K562 (cell line): ENCODE measurements around the gene SAE1. TPM values are rescaled to one million over a fixed set of nuclear protein-coding genes. Genes with fewer than 3 reads are reported as not detected.
A peak's percentile ranks its signal among the peaks of the same experiment; 100 is the strongest.

Experiments
- ATAC-seq: fragments of 200-7000 bp; cut with Tn5 transposase; 3 replicates; pipeline ENCODE4 v1.9.1; 2020; ENCODE audit warnings: moderate library complexity
- BruUV-seq: library from RNA; stranded (reverse); fragments of 400-500 nt; replicated peaks from 2 replicates; lab custom pipeline; 2021; lab: Mats Ljungman, UMichigan
- CTCF ChIA-PET: fragments of 300-600 bp; formaldehyde crosslinking; extraction: SDS; loops from one replicate; lab custom pipeline; 2021; ENCODE audit warnings: low intra/inter-chr PET ratio; lab: Yijun Ruan, JAX
- POLR2A ChIA-PET: fragments of 300-600, 350-650 bp; sonication (Branson Sonifier 250); formaldehyde crosslinking; extraction: SDS; loops from one replicate; lab custom pipeline; 2021; ENCODE audit warnings: antibody characterized with exemption, inconsistent platforms; lab: Yijun Ruan, JAX
- DNase-seq, 4 experiments: peaks; one replicate each; pipeline versions ENCODE4 v3.0.0 to v3.0.0-alpha.2; 2011 to 2018; ENCODE audit warnings: low spot score in 3 of 4, mixed read lengths in 3 of 4; ENCODE audit errors: extremely low read depth in 1 of 4
- FAIRE-seq: peaks from 2 replicates; lab custom pipeline; 2011; peaks lifted over from hg19 to GRCh38; lab: Jason Lieb, UNC
- H2AFZ ChIP-seq: 2 replicates; pipeline ENCODE4 v1.6.0; 2011; ENCODE audit warnings: low read depth, low read length, control low read depth, inconsistent platforms
- H3K27ac ChIP-seq: fragments of 200-600 bp; 3 replicates; pipeline ENCODE4 v1.8.0; 2011; ENCODE audit warnings: low read depth, mild to moderate bottlenecking, control low read depth, inconsistent platforms, low read length, moderate library complexity, mixed read lengths; ENCODE audit errors: extremely low read depth
- H3K27me3 ChIP-seq, 2 experiments: fragments of 300-600 bp in 1 of 2; 2 replicates in 1 of 2; 3 replicates in 1 of 2; pipeline versions ENCODE4 v1.6.0 to v1.8.0; 2011; ENCODE audit warnings: inconsistent platforms in 2 of 2, low read length in 2 of 2, mild to moderate bottlenecking in 1 of 2, mixed read lengths in 1 of 2, moderate library complexity in 1 of 2; ENCODE audit not compliant: control insufficient read depth in 2 of 2, insufficient read depth in 2 of 2
- H3K36me3 ChIP-seq: fragments of 300-600 bp; 3 replicates; pipeline ENCODE4 v1.8.0; 2011; ENCODE audit warnings: mild to moderate bottlenecking, low read length, inconsistent platforms; ENCODE audit not compliant: control insufficient read depth, insufficient read depth
- H3K4me1 ChIP-seq, 2 experiments: fragments of 200-600 bp in 1 of 2; replicated peaks in 1 of 2; 2 replicates in 1 of 2; 3 replicates in 1 of 2; pipeline versions ENCODE4 v1.5.1 to v1.8.0; 2011; ENCODE audit warnings: inconsistent platforms in 2 of 2, low read length in 2 of 2, mild to moderate bottlenecking in 1 of 2, mixed read lengths in 1 of 2, moderate library complexity in 1 of 2; ENCODE audit not compliant: control insufficient read depth in 2 of 2, insufficient read depth in 2 of 2
- H3K4me2 ChIP-seq: 2 replicates; pipeline ENCODE4 v1.6.1; 2011; ENCODE audit warnings: low read length, control low read depth, inconsistent platforms, mixed read lengths; ENCODE audit not compliant: insufficient read depth
- H3K4me3 ChIP-seq: fragments of 200-600 bp; sonication (generic), shearing (Covaris generic); 2 replicates; pipeline ENCODE4 v1.5.1; 2016; ENCODE audit warnings: control low read depth, inconsistent platforms
- H3K79me2 ChIP-seq: fragments of 200-600 bp; 3 replicates; pipeline ENCODE4 v1.8.0; 2011; ENCODE audit warnings: low read length, inconsistent platforms; ENCODE audit not compliant: control insufficient read depth, insufficient read depth
- H3K9ac ChIP-seq, 2 experiments: 2 replicates each; pipeline versions ENCODE4 v1.6.0 to v1.6.1; 2011; ENCODE audit warnings: low read depth in 2 of 2, low read length in 2 of 2, control low read depth in 1 of 2, inconsistent platforms in 1 of 2, mild to moderate bottlenecking in 1 of 2, mixed read lengths in 1 of 2; ENCODE audit not compliant: insufficient read depth in 1 of 2
- H3K9me1 ChIP-seq: one replicate; pipeline ENCODE4 v1.6.0; 2011; ENCODE audit warnings: inconsistent platforms, mild to moderate bottlenecking, low read length, moderate library complexity; ENCODE audit not compliant: control insufficient read depth, insufficient read depth
- H3K9me3 ChIP-seq: replicated peaks from 2 replicates; pipeline ENCODE4 v1.5.1; 2011; ENCODE audit warnings: low read depth, low read length, inconsistent platforms; ENCODE audit not compliant: control insufficient read depth, insufficient read depth
- H4K20me1 ChIP-seq: replicated peaks from 2 replicates; pipeline ENCODE4 v1.6.1; 2011; ENCODE audit warnings: low read length, inconsistent platforms, mixed read lengths; ENCODE audit not compliant: control insufficient read depth, insufficient read depth
- CEBPB ChIP-seq: fragments of 450-650 bp; IDR thresholded peaks from 2 replicates; pipeline ENCODE4 v1.6.1; 2016; ENCODE audit warnings: missing genetic modification characterization, missing compliant biosample characterization
- ELF4 ChIP-seq: fragments of 450-650 bp; formaldehyde crosslinking; IDR thresholded peaks from 2 replicates; pipeline ENCODE4 v1.4.0; 2022; ENCODE audit warnings: missing genetic modification characterization
- EP300 ChIP-seq: IDR thresholded peaks from 2 replicates; pipeline ENCODE4 v1.6.1; 2012; ENCODE audit warnings: low read length, improper control_type of control experiment
- LARP7 ChIP-seq: fragments of 450-650 bp; IDR thresholded peaks from 2 replicates; pipeline ENCODE4 v1.6.1; 2016
- PPARD ChIP-seq: fragments of 250-450 bp; sonication (Bioruptor Pico); IDR thresholded peaks from 2 replicates; pipeline ENCODE4 v1.8.0; 2022; ENCODE audit warnings: inconsistent platforms, mild to moderate bottlenecking, moderate library complexity
- TAF1 ChIP-seq: IDR thresholded peaks from 2 replicates; pipeline ENCODE4 v1.6.1; 2011; ENCODE audit warnings: mild to moderate bottlenecking, low read length, moderate library complexity; ENCODE audit not compliant: insufficient read depth, control insufficient read depth, severe bottlenecking; ENCODE audit errors: extremely low read depth
- ZNF121 ChIP-seq: sonication (generic); formaldehyde crosslinking; conservative IDR thresholded peaks from 2 replicates; pipeline ENCODE4 v1.8.0; 2022; ENCODE audit warnings: missing genetic modification reagents
- ZNF75A ChIP-seq: fragments of 450-650 bp; formaldehyde crosslinking; IDR thresholded peaks from 2 replicates; pipeline ENCODE4 v1.4.0; 2020; ENCODE audit warnings: mild to moderate bottlenecking
- WGBS: fragments of 100-300 bp; shearing (Covaris generic); methylation state at CpG from one replicate; pipeline ENCODE4 v1.1.6; 2016; ENCODE audit warnings: low coverage, mixed read lengths; ENCODE audit not compliant: insufficient coverage; ENCODE audit errors: missing lambda C conversion rate; 5-methylcytosine and 5-hydroxymethylcytosine counted together
- in situ Hi-C: fragments of 300-500 bp; cut with MboI; formaldehyde crosslinking; loops from 4 replicates; pipeline ENCODE4 v1.15.0; 2018; ENCODE audit warnings: inconsistent platforms, mixed read lengths
- intact Hi-C: fragments of 100-400 bp; cut with micrococcal nuclease; formaldehyde crosslinking; loops from 2 replicates; pipeline ENCODE4 v1.14.2; 2022
- polyA plus RNA-seq, 8 experiments: library from polyadenylated mRNA; depleted of rRNA in 4 of 8; stranded (reverse) in 5 of 8; unstranded in 3 of 8; fragments of >200 nt; fragmentation: Nextera tagmentation in 2 of 8; fragmentation: Illumina TruSeq in 1 of 8; extraction: Ambion mirVana in 2 of 8; extraction: Trizol in 1 of 8; gene quantifications; 2 replicates each; pipeline versions ENCODE4 v1.2.1 to v1.2.3, GENCODE V29; 2011 to 2014; ENCODE audit warnings: inconsistent platforms in 1 of 8, missing spikeins in 1 of 8
- total RNA-seq, 7 experiments: library from RNA; depleted of rRNA in 6 of 7; stranded (reverse); fragments of >200 nt in 6 of 7; fragmentation: Illumina TruSeq in 2 of 7; extraction: Trizol in 2 of 7; gene quantifications; 2 replicates each; pipeline versions ENCODE4 v1.2.1 to v1.2.3, GENCODE V29; 2011 to 2021; ENCODE audit warnings: low replicate concordance in 1 of 7

The SAE1 gene
- total and polyA plus RNA-seq, 9 of the 15 experiments (the other 6 are each of a cell fraction or from before 2014, with no cell fraction given) = 82.8 to 299 (median 217) TPM

DNA sequence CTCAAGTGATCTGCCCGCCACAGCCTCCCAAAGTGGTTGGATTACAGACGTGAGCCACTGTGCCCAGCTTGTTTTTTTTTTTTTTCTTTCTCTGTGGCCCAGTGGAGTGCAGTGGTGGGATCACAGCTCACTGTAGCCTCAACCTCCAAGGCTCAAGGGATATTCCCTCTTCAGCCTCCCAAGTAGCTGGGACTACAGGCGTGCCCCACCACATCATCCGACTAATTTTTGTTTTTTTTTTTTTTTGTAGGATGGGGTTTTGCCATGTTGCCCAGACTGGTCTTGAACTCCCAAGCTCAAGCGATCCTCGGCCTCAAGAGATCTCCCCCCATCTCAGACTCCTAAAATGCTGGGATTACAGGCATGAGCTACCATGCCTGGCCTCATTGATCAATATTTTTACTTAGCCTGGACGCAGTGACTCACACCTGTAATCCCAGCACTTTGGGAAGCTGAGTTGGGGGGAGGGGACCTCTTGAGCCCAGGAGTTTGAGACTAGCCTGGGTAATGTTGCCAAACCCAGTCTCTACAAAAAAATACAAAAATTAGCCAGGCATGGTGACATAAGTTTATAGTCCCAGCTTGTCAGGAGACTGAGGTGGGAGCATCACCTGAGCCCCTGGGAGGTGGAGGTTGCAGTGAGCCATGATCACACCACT lies 1.7 kb downstream of the SAE1 start:
- H3K4me3 ChIP-seq = peak overlapping the region; percentile 68
- peaks cover 67% of the 10 kb centered on the region for H3K79me2 ChIP-seq
- peaks cover 49% of the 10 kb centered on the region for H3K36me3 ChIP-seq
- BruUV-seq = no TSS peak
- H3K9me1 ChIP-seq = no peaks in the 10 kb centered on the region
- ATAC-seq (no peak), FAIRE-seq (no peak), DNase-seq (no peak)
- H3K9ac ChIP-seq = peak overlapping the region; percentile 90 to 93; a peak in 2 of 4 replicates
- H4K20me1 ChIP-seq = no peaks in the 10 kb centered on the region; the same call in 1 of the 2 replicates
- in situ Hi-C loops = no loop called here
- ChIA-PET CTCF (interaction anchor here (1.1 kb wide), 1 partner anchor 295 kb away, joined by 3 read pairs; no protein-coding TSS in a partner anchor), POLR2A (interaction anchor here (0.6 to 12.1 kb wide), 12 partner anchors 12 to 124 kb away, joined by 3 to 109 read pairs (median 6); partner anchors contain the start of genes CCDC9 and ZC3H4)
- H3K9me3 ChIP-seq = peaks cover 7% of the 10 kb centered on the region
- 80% methylated on average over 3 of the region's 7 CpGs for WGBS
- H3K27me3 ChIP-seq = no peaks in the 10 kb centered on the region
- H3K27ac ChIP-seq = peak overlapping the region; percentile 92
- TF ChIP-seq LARP7 (0 out of 2 replicates have a peak, but pooled peaks have one; percentile 15), EP300 (no peak)
- H3K4me2 ChIP-seq = peak overlapping the region; percentile 97
- H3K4me1 ChIP-seq = peaks cover 20 to 39% of the 10 kb centered on the region in 2 experiments; a peak in 4 of 5 replicates
- no peak overlapping the region for H2AFZ ChIP-seq
- intact Hi-C loops = loop anchor here (5.0 kb wide), 1 partner anchor 280 kb away; the partner anchor contains the start of gene AP2S1

DNA sequence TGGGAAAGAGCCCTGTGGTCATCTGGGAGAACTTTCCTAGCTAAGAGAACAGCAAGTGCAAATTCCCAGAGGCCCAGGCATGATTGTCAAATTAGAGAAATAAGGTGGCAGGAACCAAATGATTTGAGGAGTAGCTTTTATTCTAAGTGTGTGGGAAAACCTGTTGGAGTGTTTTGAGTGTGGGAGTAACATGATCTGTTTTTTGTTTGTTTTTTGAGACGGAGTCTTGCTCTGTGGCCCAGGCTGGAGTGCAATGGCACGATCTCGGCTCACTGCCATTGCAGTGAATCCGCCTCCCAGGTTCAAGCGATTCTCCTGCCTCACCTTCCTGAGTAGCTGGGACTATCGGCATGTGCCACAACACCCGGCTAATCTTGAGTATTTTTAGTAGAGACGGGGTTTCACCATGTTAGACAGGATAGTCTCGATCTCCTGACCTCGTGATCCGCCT lies 2.4 kb downstream of the SAE1 start:
- H4K20me1 ChIP-seq = no peaks in the 10 kb centered on the region; the same call in 1 of the 2 replicates
- no peak overlapping the region for H2AFZ ChIP-seq
- H3K27ac ChIP-seq = no peak overlapping the region
- BruUV-seq = TSS peak; percentile 23
- H3K4me1 ChIP-seq = peaks cover 20 to 37% of the 10 kb centered on the region in 2 experiments; a peak in 4 of 5 replicates
- H3K9me1 ChIP-seq = no peaks in the 10 kb centered on the region
- intact Hi-C loops (loop anchor here (5.0 kb wide), 1 partner anchor 281 kb away; the partner anchor contains the start of gene AP2S1), in situ Hi-C loops (no loop called here)
- WGBS = 76% methylated on average over 11 of the region's 11 CpGs
- POLR2A ChIA-PET = interaction anchor here (0.6 to 12.1 kb wide), 8 partner anchors 13 to 124 kb away, joined by 3 to 109 read pairs (median 4); partner anchors contain the start of genes CCDC9 and ZC3H4
- TF ChIP-seq ELF4 (CRISPR knock-in tag) = no peak
- peak; percentile 32; the same call in 1 of the 2 replicates for TF ChIP-seq ZNF121 (CRISPR knock-in tag)
- TF ChIP-seq TAF1 = no peak
- TF ChIP-seq PPARD = no peak
- no peak for TF ChIP-seq CEBPB (tag)
- peak; percentile 74 for TF ChIP-seq ZNF75A (CRISPR knock-in tag)
- no peak for DNase-seq
- CTCF ChIA-PET = interaction anchor here (1.0 kb wide), 1 partner anchor 114 kb away, joined by 3 read pairs; no protein-coding TSS in a partner anchor
- H3K4me2 ChIP-seq = peak overlapping the region; percentile 7
- no peak for ATAC-seq
- no peaks in the 10 kb centered on the region for H3K27me3 ChIP-seq
- H3K79me2 ChIP-seq = peaks cover 74% of the 10 kb centered on the region
- H3K9me3 ChIP-seq = peaks cover 7% of the 10 kb centered on the region
- no peak overlapping the region for H3K4me3 ChIP-seq
- H3K36me3 ChIP-seq = peaks cover 53% of the 10 kb centered on the region
- peak overlapping the region in 1 of 2 experiments; percentile 90; a peak in 2 of 4 replicates for H3K9ac ChIP-seq
- FAIRE-seq = no peak
